Measurements from ENCODE around the gene YPEL1. TPM values are rescaled to one million over a fixed set of nuclear protein-coding genes. Genes with fewer than 3 reads are reported as not detected.
A peak's percentile ranks its signal among the peaks of the same experiment; 100 is the strongest.
"Not testable (repeated sequence)": the region's sequence is repeated elsewhere in the genome, so short reads cannot be mapped to it uniquely, and the experiment has no call there.

Gene YPEL1
- total RNA-seq, 1 donor from 2014 or later, result 3.0 TPM

GRCh38 chr22:21699643-21700042 lies 36.0 kb downstream of the YPEL1 start:
- no peak for DNase-seq (ENCODE audit: low read depth)

- DNase-seq (ENCODE audit: low read depth), result peak; percentile 60
Measured at GRCh38 chr22:21698430-21699329, 36.9 kb downstream of the YPEL1 start.

GRCh38 chr22:21697880-21698279 lies 37.7 kb downstream of the YPEL1 start:
- DNase-seq (ENCODE audit: low read depth), result no peak

- no peak for DNase-seq (ENCODE audit: low read depth)
Measured at GRCh38 chr22:21697021-21697771, 38.4 kb downstream of the YPEL1 start.

- no peak for DNase-seq (ENCODE audit: low read depth)
Measured at GRCh38 chr22:21696115-21696514, 39.5 kb downstream of the YPEL1 start.

GRCh38 chr22:21695430-21696085 lies 40.0 kb downstream of the YPEL1 start:
- no peak for DNase-seq (ENCODE audit: low read depth)

GRCh38 chr22:21694795-21695429 lies 40.7 kb downstream of the YPEL1 start:
- no peak for DNase-seq (ENCODE audit: low read depth)

- no peak for DNase-seq (ENCODE audit: low read depth)
Measured at GRCh38 chr22:21694394-21694793, 41.2 kb downstream of the YPEL1 start.

- no peak for DNase-seq (ENCODE audit: low read depth)
Measured at GRCh38 chr22:21693999-21694341, 41.6 kb downstream of the YPEL1 start.

GRCh38 chr22:21693333-21693998 lies 42.1 kb downstream of the YPEL1 start:
- no peak for DNase-seq (ENCODE audit: low read depth)

GRCh38 chr22:21692856-21693255 lies 42.7 kb downstream of the YPEL1 start:
- DNase-seq (ENCODE audit: low read depth), result not testable (repeated sequence)

- DNase-seq (ENCODE audit: low read depth), result no peak
Measured at GRCh38 chr22:21691816-21692215, 43.8 kb downstream of the YPEL1 start.

- DNase-seq (ENCODE audit: low read depth), result no peak
Measured at GRCh38 chr22:21690401-21690801, 45.2 kb downstream of the YPEL1 start.

GRCh38 chr22:21688706-21689381 lies 46.8 kb downstream of the YPEL1 start:
- no peak for DNase-seq (ENCODE audit: low read depth)

GRCh38 chr22:21688341-21688705 lies 47.3 kb downstream of the YPEL1 start:
- no peak for DNase-seq (ENCODE audit: low read depth)

- no peak for DNase-seq (ENCODE audit: low read depth)
Measured at GRCh38 chr22:21687685-21688259, 47.8 kb downstream of the YPEL1 start.

GRCh38 chr22:21686634-21687393 lies 48.8 kb downstream of the YPEL1 start:
- DNase-seq (ENCODE audit: low read depth), result no peak

GRCh38 chr22:21686193-21686608 lies 49.4 kb downstream of the YPEL1 start:
- no peak for DNase-seq (ENCODE audit: low read depth)

- DNase-seq (ENCODE audit: low read depth), result no peak
Measured at GRCh38 chr22:21685164-21685513, 50.5 kb downstream of the YPEL1 start.

Measured in renal cortical epithelial cell (primary cell).